RKO (cell line): Measurements from ENCODE around the gene GALK1.
"Not testable (repeated sequence)": the region's sequence is repeated elsewhere in the genome, so short reads cannot be mapped to it uniquely, and the experiment has no call there.

ENCODE experiments used
- DNase-seq: peaks from one replicate; pipeline ENCODE4 v3.0.0-alpha.2; 2016; ENCODE audit warnings: low spot score

The GALK1 gene

GRCh38 chr17:75783803-75784472, 18.9 kb upstream of the GALK1 start:
- no peak for DNase-seq

- peak; percentile 85 for DNase-seq
Measured at GRCh38 chr17:75783069-75783783, 18.2 kb upstream of the GALK1 start.

DNA sequence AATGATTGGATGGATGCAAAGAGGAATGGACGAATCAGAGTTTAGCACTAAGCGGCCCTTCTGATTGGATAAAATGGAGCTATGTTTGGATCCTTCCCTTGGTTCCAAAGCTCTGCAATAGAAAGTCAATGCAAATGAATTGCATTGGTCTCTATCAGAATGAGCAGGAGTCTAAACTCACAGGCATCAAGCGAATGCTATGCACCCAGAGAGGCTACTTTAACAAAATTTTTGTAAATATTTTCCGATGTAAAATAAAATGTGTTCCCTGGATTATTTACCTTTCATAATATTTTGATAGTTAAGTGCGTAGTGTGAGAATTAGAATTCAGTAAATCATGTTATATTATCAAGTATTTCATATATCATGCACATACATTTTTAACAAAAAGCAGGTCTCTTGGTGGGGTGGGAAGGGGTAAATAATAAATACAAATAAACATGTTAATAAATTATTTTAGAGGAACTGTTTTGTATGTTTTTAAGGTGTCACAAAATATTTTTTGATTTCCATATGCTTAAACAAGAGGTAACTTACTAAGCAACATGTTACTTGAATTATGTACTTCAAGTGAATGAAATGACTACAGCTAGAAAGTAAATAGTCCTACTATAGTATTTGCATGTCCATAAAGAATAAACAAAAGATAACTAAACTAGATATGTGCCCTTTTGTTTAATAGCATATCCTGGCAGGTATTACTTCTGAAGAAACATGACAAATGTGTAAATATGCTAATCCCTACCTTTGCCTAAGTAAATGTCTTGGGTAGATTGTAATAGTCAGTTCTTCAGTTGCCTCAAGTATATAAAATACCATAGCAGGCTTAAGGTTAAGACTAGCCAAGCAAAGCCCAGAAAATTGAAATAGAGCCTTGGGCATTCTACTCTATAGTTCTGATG, 15.2 kb upstream of the GALK1 start:
- no peak for DNase-seq

DNA sequence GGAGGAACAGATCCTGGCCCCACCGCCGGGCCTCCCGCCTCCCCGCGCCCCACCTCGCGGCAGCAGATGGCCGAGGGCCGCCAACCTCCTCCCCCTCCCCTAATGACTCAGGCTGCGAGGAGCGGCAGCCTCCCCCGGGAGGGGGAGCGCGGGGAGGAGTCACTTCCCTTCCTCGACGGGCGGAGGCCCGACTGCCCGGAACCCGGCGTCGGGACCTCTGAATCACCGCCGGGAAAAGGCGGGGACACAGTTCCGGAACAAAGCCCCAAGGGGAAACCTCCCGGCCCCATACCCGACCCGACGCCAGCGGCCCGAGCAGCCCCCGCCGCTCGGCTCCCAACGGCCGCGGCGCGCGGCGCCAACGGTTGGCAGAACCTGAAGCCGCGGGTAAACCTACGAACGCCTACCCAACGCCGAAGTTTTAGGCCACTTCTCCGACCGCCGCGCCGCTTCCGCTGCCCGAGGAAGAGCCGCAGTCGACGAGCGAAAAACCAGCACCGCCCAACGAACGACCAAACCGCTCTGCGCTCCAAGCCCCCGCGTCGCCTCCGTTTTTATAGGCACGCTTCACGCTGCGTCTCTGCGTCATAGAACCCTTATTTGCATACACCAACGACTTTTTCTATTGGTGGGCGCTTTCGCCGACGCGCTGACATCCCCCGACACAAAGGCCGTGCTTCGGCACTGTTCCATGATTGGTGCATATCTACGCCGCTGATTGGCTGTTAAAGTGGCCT, 14.4 kb upstream of the GALK1 start:
- peak; percentile 100 for DNase-seq

GRCh38 chr17:75778861-75779249, 13.9 kb upstream of the GALK1 start:
- DNase-seq = no peak

DNA sequence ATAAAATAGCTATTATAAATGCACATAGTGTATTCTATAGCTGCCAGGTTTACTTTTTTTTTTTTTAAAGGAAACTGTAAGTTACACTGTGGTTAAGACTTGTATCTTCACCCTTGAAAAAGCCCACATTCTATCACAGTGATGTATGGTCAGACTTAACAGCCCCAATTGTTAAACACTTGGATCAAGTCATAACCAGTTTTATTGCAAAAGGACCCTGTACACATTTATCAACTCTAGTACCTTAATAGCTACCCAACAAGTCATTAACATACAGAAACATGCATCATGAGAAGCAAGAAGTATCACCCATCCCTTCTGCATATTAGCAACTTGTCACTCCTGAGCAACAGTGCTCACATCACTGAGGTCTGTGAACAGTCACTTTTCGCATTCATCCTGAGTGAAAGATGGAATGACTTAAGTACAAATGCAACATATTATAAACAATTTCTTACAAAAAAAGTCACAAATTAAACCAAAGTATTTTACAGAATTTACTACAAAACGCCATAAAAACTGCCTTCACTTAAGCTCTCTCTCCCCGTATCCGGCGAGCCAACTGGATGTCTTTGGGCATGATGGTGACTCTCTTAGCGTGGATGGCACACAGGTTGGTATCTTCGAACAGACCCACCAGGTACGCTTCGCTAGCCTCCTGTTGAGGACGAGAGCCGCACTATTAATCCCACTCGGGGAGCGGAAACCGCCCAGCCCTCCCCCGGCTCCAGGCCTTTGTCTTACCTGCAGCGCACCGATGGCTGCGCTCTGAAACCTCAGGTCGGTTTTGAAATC, 13.3 kb upstream of the GALK1 start:
- DNase-seq = not testable (repeated sequence)

DNA sequence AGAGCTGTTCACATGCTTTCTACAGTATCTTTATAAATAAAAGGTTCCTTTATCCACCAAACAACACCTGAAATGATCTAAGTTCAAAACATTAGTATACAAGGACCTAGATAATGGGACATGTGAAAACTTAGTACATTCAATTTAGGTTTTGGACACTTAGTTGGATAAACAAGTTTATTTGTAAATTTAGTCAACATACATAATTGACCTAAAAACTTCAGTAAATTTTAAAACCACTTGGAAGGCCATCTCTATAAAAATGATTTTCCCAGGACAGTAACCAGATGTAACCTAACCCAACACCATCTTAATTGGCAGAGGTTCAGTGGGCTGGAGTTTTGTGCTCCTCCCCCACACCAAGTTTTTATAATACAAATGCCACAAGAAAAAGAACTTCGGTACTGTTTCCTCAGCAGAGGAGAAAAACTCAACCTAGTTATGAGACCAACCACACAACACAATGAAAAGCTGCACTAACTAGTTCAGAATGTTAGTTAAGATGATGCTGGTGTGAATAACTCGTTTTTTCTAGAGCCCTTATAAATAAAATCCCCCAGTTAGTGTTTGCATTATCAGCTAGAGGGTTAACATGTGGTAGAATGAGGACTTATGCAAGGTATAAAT, 12.4 kb upstream of the GALK1 start:
- no peak for DNase-seq

DNA sequence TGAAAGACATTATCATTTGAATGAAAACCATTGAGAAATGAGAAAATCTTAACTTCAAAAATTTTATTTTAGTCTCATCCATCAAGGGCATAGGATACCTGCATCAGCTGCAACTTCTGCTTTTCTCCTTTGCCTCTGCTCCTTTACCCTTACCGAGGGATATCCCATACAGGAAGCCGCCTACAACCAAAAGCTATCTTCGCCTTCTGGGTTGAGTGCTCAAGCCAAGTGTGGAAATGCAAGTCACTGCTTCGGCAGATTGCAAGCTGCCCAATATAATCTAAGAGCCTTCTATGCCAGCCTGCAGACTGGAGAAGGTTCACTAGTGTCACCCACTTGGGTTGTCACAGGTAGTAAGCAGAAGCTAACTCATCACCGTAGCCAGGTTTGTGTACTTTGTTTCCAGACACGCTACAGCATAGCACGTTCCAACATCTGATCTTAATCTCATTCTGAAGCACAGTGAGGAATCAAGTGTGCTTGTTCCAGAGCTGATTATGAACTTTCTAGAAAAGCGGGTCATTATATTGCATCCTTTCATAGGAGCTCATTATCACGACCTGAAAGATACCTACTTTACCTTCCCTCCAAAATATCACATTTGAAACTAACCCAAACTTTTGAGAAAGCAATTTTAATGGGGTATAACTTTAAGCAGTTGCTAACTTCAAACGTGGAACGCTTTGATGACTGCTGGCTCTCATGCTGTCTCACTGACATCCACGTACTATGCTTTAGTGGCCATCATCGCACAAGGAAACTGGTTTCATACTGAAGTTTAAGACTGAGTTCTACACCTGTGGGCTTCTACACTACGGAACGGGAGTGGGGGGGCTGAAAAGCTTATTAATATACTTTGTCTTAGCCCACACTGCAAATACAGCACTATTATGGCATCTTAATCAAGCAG, 11.6 kb upstream of the GALK1 start:
- DNase-seq = peak; percentile 45

DNA sequence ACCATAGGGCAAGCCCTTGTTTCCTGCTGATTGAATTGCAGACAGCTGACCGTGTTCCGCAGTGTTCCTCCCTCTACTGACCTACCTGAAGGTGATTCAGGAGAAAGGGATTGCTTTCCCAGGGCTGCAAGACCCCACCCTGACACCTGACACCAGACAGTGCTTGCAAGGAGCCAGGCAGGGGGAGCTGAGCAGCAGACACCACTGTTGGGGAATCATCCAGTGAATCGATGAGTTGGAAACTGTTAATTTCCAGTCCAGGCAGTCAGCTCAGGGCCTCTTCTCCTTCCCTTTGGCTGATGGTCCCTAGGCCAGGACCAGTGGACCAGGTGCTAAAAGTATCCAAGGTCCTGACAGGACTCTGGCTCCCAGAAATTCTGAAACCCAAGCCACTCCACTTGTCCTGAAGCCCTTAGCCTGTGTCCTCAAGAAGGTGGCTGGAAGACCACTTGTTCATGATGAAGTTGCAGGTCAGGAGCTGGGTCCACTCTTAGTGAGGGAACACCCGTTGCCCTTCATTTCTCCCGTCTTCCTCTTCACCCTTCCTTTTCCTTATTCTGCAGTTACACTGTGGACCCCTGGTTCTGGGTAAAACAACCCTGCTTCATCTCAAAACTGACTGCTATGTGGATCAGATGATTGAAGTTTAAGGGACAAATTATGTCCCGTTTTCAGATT, 10.1 kb upstream of the GALK1 start:
- no peak for DNase-seq

DNA sequence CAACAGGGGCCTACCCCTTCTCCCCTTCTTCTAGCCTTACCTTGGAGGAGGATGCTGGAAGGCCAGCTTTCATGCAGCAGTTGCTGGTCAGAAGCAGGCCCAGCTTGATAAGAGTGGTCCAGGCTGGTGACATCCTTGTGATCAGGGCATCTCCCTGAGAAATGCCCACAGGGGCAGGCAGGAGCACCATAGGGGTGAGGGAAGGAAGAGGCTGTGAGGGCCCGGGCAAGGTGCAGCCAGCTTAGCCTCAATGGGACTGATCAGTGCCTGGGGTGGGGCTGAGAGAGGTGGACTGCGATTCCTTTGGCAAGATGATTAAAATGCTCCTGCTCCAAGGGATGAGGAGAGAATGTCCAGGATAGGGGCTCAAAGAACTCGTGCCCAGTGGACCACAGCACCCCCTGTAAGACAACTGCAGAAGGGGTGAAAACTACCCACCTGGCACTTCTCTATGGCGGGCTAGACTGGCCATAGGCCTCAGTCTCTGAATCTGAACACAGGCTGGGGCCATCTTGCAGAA, 9.5 kb upstream of the GALK1 start:
- no peak for DNase-seq

- DNase-seq = no peak
Measured at GRCh38 chr17:75773808-75774470, 8.9 kb upstream of the GALK1 start.

DNA sequence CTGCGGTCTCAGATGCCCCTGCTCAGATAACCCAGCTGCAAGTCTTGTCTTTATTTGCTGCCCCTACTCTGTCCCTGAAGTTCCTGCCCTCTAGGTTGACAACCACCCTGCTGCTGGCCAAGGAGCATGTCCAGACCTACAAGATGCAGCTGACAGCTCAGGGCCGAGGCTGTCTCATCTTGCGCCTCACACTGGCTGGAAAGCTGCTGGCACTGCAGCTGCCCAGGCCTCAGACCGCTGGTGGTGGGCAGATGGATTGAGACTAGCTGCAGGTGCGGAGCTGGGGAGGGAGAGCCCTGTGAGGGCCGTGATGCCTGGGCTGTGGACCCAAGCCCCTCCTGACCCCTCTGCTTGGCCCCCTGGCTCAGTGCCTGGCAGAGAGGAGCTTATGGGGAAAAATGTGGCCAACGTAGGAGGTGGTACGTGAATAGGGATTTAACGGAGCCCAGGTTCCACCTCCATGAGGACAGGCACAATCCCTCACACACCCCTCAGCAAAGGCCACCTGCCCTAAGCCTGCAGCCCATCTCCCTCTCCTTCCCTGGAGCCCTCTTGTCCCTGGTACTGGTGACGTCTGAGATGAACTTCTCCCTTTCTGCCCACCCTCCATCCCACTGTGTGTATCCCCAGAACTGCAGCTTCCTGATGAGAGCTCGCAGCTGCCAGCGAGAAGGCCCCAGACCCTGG, 8.3 kb upstream of the GALK1 start:
- DNase-seq = no peak

- DNase-seq = no peak
Measured at GRCh38 chr17:75771334-75772281, 6.6 kb upstream of the GALK1 start.

DNA sequence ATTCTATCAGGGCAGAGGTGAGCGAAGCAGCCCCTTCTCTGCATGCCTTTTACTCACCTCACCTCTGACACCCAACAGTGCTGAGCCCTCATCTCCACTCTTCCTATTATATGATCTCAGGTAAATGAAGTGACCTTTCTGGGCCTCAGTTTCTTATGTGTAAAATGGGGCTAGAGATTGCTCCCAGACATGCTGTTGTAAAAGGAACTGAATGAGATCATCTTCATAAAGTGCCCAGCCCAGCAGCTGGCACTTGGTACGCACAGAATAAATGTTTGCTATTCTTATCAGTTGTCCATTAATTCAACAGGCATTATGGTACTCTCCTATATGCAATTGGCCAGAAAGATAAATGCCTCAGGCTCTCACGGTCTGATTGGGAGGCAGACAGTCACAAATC, 4.5 kb upstream of the GALK1 start:
- DNase-seq = no peak

DNA sequence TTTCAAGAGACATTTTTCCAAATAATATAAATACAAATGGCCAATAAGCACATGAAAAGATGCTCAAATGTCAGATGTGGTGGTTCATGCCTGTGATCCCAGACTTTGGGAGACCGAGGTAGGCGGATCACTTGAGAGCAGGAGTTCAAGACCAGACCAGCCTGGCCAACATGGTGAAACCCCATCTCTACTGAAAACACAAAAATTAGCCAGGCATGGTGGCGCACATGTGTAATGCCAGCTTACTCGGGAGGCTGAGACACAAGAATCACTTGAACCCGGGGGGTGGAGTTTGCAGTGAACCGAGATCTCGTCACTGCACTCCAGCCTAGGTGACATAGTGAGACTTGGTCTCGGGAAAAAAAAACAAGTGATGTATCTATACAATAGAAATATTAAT, 2.9 kb upstream of the GALK1 start:
- no peak for DNase-seq

GRCh38 chr17:75765981-75766380, 989 bp upstream of the GALK1 start:
- no peak for DNase-seq

DNA sequence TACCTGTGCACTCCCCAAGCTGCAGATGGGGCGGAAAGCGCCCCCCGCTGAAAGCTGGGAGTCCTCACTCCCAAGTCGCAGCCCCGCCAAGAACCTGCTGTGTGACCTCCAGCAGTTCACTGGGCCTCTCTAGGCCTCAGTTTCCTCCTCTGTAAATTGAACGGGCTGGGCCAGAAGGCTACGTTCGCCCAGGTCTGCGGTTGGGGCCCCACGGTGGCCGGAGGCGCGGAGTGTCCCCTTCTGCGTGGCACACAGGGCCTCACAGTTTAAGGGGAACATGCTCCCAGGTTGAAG, 628 bp downstream of the GALK1 start:
- no peak for DNase-seq
